Astrocyte (in vitro differentiated cells and primary cell): Measurements from ENCODE around the gene TKFC.

Experiments used
- EZH2 ChIP-seq: IDR thresholded peaks from 2 replicates; pipeline ENCODE4 v1.6.1; 2012; ENCODE audit warnings: mild to moderate bottlenecking, low read length, inconsistent platforms; ENCODE audit not compliant: insufficient read depth
- TF ChIP-seq, protein P1 (sequence below): IDR thresholded peaks from 2 replicates; pipeline ENCODE4 v1.5.1; 2011; ENCODE audit warnings: low read depth, mild to moderate bottlenecking, inconsistent platforms, low read length, moderate library complexity; ENCODE audit not compliant: insufficient read depth

GRCh38 chr11:61309141-61309540, 23.9 kb upstream of the TKFC start:
- TF ChIP-seq, protein P1, sequence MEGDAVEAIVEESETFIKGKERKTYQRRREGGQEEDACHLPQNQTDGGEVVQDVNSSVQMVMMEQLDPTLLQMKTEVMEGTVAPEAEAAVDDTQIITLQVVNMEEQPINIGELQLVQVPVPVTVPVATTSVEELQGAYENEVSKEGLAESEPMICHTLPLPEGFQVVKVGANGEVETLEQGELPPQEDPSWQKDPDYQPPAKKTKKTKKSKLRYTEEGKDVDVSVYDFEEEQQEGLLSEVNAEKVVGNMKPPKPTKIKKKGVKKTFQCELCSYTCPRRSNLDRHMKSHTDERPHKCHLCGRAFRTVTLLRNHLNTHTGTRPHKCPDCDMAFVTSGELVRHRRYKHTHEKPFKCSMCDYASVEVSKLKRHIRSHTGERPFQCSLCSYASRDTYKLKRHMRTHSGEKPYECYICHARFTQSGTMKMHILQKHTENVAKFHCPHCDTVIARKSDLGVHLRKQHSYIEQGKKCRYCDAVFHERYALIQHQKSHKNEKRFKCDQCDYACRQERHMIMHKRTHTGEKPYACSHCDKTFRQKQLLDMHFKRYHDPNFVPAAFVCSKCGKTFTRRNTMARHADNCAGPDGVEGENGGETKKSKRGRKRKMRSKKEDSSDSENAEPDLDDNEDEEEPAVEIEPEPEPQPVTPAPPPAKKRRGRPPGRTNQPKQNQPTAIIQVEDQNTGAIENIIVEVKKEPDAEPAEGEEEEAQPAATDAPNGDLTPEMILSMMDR: no peak
- TF ChIP-seq EZH2: no peak
